RWPE1 (cell line): ENCODE data around the gene CAMKK2.
"Not testable (repeated sequence)": the region's sequence is repeated elsewhere in the genome, so short reads cannot be mapped to it uniquely, and the experiment has no call there.

Experiments
- CTCF ChIA-PET: fragments of 350-600 bp; sonication (Branson Sonifier 250); formaldehyde crosslinking; extraction: SDS; loops from one replicate; lab custom pipeline; 2021; lab: Yijun Ruan, JAX
- POLR2A ChIA-PET: fragments of 400-600 bp; formaldehyde crosslinking; extraction: SDS; loops from one replicate; lab custom pipeline; 2020; ENCODE audit warnings: antibody characterized with exemption; ENCODE audit not compliant: low non-redundant PET; lab: Yijun Ruan, JAX
- DNase-seq: peaks from one replicate; pipeline ENCODE4 v3.0.0; 2012; ENCODE audit warnings: low spot score
- H3K27ac ChIP-seq: fragments of 450-650 bp; 2 replicates; pipeline ENCODE4 v1.5.1; 2017
- TF ChIP-seq, protein P1 (sequence below): fragments of 450-650 bp; conservative IDR thresholded peaks from 2 replicates; pipeline ENCODE4 v1.5.1; 2017; ENCODE audit warnings: low read depth, mild to moderate bottlenecking

Gene CAMKK2

GRCh38 chr12:121282072-121282742 lies 14.3 kb downstream of the CAMKK2 start:
- no peak for DNase-seq
- TF ChIP-seq, protein P1, sequence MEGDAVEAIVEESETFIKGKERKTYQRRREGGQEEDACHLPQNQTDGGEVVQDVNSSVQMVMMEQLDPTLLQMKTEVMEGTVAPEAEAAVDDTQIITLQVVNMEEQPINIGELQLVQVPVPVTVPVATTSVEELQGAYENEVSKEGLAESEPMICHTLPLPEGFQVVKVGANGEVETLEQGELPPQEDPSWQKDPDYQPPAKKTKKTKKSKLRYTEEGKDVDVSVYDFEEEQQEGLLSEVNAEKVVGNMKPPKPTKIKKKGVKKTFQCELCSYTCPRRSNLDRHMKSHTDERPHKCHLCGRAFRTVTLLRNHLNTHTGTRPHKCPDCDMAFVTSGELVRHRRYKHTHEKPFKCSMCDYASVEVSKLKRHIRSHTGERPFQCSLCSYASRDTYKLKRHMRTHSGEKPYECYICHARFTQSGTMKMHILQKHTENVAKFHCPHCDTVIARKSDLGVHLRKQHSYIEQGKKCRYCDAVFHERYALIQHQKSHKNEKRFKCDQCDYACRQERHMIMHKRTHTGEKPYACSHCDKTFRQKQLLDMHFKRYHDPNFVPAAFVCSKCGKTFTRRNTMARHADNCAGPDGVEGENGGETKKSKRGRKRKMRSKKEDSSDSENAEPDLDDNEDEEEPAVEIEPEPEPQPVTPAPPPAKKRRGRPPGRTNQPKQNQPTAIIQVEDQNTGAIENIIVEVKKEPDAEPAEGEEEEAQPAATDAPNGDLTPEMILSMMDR, result no peak
- ChIA-PET POLR2A (no interaction called here), CTCF (no interaction called here)
- no peak overlapping the region for H3K27ac ChIP-seq

- POLR2A ChIA-PET, H3K27ac ChIP-seq, DNase-seq, CTCF ChIA-PET: not testable (repeated sequence)
Observed at GRCh38 chr12:121281116-121281515, 15.4 kb downstream of the CAMKK2 start.

GRCh38 chr12:121280531-121280930 lies 16.0 kb downstream of the CAMKK2 start:
- POLR2A ChIA-PET, H3K27ac ChIP-seq, DNase-seq, CTCF ChIA-PET: not testable (repeated sequence)

DNA sequence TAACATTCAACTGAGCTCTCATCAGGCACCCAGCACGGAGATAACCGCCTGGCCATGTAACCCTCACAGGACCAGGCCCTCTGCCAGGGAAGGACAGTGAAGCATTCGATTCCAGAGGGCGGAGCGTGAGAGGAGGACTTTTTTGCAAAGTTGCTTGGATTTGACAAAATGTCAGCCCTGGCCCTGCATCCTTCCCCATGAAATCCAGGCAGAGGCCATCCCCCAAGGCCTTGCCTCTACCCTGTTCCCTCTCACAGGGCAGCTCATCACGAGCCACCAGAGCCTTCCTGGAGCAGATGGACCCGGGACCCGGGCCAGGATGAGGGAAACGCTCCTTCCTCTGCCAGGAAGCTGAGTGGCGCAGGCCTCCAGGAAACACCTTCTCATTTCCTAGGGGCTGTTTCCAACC lies 17.0 kb downstream of the CAMKK2 start:
- POLR2A ChIA-PET, result no interaction called here
- TF ChIP-seq, protein P1, result no peak
- no peak for DNase-seq
- CTCF ChIA-PET, result interaction anchor here (0.6 to 0.7 kb wide), 2 partner anchors 9 to 66 kb away, joined by 3 read pairs; no protein-coding TSS in a partner anchor
- 0 out of 2 replicates have a peak overlapping the region, but pooled peaks have one; percentile 11 for H3K27ac ChIP-seq

DNA sequence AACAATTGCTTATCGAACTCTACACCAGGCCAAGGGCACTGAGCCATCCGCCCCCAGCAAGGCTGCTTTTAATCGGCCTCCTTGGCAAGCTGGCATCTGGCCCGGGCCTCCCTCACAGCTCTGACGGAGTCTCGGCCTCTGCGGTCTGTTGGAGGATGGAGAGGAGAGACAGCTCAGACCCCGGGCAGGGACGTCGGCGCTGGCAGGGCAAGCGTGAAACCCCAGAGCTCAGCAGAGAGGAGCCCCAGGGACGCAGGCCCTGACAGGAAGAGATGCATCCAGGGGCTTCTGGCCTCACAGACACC lies 17.5 kb downstream of the CAMKK2 start:
- CTCF ChIA-PET, result interaction anchor here (0.6 to 0.7 kb wide), 3 partner anchors 9 to 65 kb away, joined by 3 read pairs; no protein-coding TSS in a partner anchor
- POLR2A ChIA-PET, result no interaction called here
- H3K27ac ChIP-seq, result peak overlapping the region; percentile 35; the same call in 1 of the 2 replicates
- no peak for DNase-seq
- TF ChIP-seq, protein P1, result no peak

- H3K27ac ChIP-seq, result peak overlapping the region; percentile 35; the same call in 1 of the 2 replicates
- ChIA-PET CTCF (interaction anchor here (0.6 to 0.7 kb wide), 2 partner anchors 53 to 65 kb away, joined by 3 read pairs; no protein-coding TSS in a partner anchor), POLR2A (no interaction called here)
- DNase-seq, result no peak
- TF ChIP-seq, protein P1, result no peak
Observed at GRCh38 chr12:121278169-121279070, 18.1 kb downstream of the CAMKK2 start.

- CTCF ChIA-PET, result interaction anchor here (1.0 kb wide), 1 partner anchor 166 kb away, joined by 4 read pairs; no protein-coding TSS in a partner anchor
- POLR2A ChIA-PET, result interaction anchor here (0.5 kb wide), 1 partner anchor 71 kb away, joined by 3 read pairs; no protein-coding TSS in a partner anchor
- DNase-seq, result no peak
- TF ChIP-seq, protein P1, result no peak
- H3K27ac ChIP-seq, result peak overlapping the region; percentile 84
Observed at GRCh38 chr12:121277374-121277759, 19.1 kb downstream of the CAMKK2 start.
